ENCODE results near the gene OR2M7.
"Not testable (repeated sequence)": the region's sequence is repeated elsewhere in the genome, so short reads cannot be mapped to it uniquely, and the experiment has no call there.

The OR2M7 gene

GRCh38 chr1:248324468-248324867 is at the start of gene OR2M7:
OR2M7 (minus strand) TSS chr1:248324568; CDS start chr1:248324568, 0 bp downstream.
- no peak for DNase-seq (ENCODE audit: low spot score)

DNA sequence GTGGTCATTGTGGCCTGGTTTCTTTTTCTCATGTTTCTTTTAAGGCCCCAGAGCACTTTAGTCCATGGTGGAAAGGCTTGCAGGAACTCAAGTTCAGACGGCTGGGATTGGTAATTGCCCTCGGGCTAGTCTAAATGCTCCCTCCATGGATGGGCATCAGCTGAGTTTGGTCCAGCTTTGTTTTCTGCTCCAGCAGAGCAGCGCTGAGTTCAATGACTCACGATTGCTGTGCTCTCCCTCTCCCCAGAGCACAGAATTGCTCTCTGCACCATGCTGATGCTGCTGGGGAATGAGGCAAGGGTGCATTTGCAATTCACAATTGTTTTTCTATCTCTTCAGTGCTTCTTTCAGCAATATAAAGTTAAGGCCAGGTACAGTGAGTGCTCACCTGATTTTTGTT is 49.4 kb upstream of the OR2M7 start:
- no peak for DNase-seq (ENCODE audit: low spot score)

DNA sequence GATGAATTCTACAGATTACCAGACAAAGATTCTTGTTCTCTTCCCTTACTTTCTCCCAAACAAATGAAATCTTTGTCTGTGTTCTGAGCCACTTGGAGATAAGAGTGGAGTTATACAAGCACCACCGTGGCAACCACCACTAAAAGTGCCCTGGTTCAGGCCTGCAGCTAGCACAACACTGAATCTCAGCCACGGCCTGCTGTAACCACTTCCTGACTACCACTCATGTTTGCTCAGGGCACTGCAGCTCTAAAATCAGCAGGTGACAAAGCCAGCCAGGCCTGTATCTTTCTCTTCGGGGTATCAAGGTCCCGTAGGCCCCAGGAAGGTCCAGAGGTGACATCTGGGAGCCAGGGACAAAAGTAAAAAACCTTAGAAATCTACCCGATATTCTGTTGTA is 48.0 kb upstream of the OR2M7 start:
- no peak for DNase-seq (ENCODE audit: low spot score)

DNA sequence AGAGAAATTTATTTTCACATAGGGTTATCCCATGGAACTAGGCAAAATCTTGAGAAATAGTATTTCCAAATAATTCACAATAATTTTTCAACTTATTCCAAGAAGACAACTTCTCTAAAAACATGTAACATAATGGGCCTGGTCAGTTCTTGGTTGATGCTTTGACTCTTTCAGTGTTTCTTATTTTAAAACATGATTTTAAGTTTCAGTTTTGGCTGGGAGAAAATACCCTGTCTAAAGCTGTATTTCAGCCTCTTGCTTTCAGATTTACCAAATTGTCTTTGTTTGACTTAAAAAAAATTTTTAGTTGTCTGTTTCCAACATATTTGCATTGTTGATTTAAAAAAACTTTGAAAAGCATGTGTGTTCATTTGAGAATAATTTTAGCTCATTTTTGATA is 42.2 kb upstream of the OR2M7 start:
- DNase-seq (ENCODE audit: low spot score), result no peak

DNA sequence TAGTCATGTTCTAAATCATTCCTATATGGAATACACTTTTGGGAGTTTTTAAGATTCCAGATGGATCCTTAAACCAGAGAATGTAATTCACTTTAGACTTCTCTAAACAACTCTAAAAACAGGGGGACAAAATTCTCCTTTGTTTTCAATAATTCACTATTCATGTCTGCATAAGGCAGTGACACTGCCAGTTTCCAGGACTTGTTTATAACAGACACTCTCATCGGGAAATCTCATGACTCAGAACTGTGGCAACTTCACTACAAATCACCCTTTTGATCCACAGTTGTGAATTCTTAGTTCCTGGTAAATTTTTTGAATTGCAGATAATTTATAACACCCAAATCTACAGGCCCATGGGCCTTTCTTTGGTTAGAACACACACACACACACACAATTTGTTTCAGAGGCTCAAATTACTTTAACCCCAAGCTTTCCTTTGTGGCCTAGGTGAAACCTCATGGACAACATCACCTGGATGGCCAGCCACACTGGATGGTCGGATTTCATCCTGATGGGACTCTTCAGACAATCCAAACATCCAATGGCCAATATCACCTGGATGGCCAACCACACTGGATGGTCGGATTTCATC is 36.9 kb upstream of the OR2M7 start, which contains the start of gene OR2T4:
TSS of gene OR2T4 (plus strand) at position 545 of the 595 bp plus-strand sequence. CDS start at position 545, 0 bp downstream.
- DNase-seq (ENCODE audit: low spot score), result no peak

DNA sequence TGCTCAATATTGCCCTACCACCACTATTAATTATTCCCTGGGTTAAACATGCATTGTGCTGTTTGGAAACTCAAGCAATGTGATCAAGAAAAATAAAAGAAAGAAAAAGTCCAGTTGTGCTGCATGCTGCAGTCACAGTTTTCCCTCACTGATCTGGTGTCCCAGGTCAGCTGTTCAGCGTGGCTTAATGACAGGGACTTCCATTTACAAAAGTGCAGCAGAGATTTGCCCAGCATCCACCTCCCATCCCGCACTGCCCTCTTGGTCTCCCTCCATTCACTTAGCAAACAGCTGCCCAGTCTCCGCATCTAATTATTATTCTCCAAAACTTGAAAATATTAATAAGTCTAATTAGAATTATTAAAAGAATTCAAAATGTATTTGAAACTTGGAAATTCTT is 35.0 kb upstream of the OR2M7 start:
- DNase-seq (ENCODE audit: low spot score), result no peak

DNA sequence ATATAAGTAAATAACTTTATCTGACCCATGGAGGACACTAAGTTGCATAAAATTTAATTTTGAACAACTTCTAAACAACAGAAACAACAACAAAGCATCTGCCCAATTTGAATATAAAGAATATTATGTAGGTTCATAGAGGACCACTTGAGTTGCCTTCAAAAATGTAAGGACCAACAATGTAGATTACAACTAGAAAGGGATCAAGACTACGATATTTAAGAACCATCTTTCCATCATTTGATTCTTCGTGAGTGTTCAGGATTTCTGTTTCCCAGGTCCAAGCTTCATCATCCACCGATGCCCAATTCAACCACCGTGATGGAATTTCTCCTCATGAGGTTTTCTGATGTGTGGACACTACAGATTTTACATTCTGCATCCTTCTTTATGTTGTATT is 24.1 kb upstream of the OR2M7 start, which contains the start of gene OR14C36:
TSS of gene OR14C36 (plus strand) at position 301 of the 400 bp plus-strand sequence. CDS start at position 301, 0 bp downstream.
- no peak for DNase-seq (ENCODE audit: low spot score)

DNA sequence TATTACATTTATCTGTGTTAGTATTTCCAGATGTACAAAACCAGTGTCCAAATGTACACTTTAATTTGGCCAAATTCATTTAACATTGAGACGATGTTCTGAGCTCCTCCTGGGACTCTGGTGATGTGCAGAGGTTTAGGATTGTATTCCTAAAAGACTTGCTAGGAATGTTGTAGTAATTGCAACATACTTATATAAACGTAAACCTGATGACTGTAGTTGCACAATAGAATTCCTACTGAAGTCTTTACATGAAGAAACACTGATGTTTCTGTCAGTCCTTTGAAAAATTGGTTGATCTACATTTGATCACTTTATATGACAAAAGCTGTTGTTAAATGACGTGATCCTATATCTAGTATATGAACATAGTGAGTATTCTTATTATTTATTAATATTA is 19.1 kb upstream of the OR2M7 start:
- no peak for DNase-seq (ENCODE audit: low spot score)

GRCh38 chr1:248316796-248317195 is 7.6 kb downstream of the OR2M7 start:
- no peak for DNase-seq (ENCODE audit: low spot score)

DNA sequence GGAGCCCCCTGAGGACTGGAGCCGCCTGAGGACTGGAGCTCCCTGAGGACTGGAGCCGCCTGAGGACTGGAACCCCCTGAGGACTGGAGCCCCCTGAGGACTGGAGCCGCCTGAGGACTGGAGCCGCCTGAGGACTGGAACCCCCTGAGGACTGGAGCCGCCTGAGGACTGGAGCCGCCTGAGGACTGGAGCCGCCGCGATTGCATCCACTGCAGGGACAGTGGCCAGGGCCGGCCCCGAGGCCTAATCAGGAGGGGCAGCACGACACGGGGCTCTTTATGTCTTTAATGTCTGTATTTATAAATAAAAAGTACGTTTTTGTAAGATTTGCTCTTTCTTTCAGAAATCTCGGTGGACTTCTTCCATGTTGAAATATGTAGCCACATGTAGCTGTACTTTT is 17.6 kb downstream of the OR2M7 start:
- DNase-seq (ENCODE audit: low spot score), result not testable (repeated sequence)

DNA sequence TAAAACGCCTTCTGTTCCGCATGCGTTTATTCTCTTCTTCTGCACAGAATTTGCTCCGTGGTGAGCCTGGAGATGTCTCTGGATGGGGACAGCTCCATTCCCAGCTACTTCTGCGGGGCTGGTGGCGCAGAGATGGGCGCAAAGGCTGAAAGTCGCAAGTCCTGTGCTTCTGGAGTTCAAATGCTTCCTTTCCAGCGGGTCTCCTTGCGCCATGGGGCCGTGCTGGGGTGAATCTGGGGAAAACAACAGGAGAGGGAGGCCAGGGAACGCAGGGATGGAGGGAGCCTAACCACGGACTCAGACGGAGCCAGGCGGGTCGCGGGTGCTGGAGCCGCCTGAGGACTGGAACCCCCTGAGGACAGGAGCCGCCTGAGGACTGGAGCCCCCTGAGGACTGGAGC is 18.3 kb downstream of the OR2M7 start:
- no peak for DNase-seq (ENCODE audit: low spot score)

GRCh38 chr1:248305672-248306071 is 18.7 kb downstream of the OR2M7 start:
- not testable (repeated sequence) for DNase-seq (ENCODE audit: low spot score)

DNA sequence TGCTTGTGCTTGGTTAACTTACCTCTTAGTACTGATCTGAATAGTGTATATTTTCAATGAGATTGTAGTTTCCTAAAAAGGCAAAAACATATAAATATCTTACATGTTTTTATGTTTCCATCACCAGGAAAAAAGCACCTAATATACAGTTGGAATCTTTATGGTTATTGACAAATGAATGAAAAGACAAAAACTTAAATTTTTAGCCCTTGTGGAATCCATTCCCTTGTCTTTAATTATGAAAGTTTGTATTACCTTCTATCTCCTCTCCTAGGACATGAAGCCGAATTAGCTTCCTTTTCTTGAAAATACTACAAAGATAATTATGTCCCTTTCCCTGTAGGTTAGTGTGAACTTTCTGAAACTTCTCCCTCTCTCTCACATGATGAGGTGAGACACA is 21.0 kb downstream of the OR2M7 start, which contains the start of gene OR2T12:
TSS of gene OR2T12 (minus strand) at position 101 of the 400 bp plus-strand sequence. CDS start 7,846 bp downstream, outside the sequence.
- no peak for DNase-seq (ENCODE audit: low spot score)

GRCh38 chr1:248288391-248288790 is 36.0 kb downstream of the OR2M7 start:
- DNase-seq (ENCODE audit: low spot score), result no peak

GRCh38 chr1:248277876-248278275 is 46.5 kb downstream of the OR2M7 start, which contains the start of gene OR2T33:
OR2T33 (minus strand) TSS chr1:248277976; CDS start chr1:248273814, 4,162 bp downstream.
- DNase-seq (ENCODE audit: low spot score), result no peak

Measured in ecto neural progenitor cell (in vitro differentiated cells).